ENCODE data around the gene BTBD19.
"Not testable (repeated sequence)": the region's sequence is repeated elsewhere in the genome, so short reads cannot be mapped to it uniquely, and the experiment has no call there.

The BTBD19 gene

DNA sequence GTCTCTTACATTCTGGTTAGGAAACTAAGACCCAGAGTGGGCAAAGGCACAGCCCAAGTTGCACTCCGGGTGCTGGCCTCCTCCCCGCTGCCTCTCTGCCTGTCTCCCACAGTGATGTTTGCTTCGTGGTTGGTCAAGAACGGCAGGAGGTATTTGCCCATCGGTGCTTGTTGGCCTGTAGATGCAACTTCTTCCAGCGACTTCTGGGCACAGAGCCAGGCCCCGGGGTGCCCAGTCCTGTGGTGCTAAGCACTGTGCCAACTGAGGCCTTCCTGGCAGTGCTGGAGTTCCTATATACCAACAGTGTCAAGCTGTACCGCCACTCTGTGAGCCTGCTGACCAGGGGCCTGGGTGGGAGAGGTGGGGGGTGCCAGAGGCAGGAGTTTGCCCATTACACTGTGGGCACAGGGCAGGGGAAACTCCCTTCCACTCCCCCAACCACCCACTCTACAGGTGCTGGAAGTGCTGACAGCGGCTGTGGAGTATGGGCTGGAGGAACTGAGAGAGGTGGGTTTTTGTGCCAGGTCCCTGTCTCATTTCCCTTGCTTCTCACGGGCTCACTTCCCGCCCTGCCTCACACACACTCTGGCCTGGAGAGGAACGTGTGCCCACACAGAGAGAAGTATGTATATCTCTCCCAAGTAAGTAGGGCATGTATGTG lies 1.9 kb downstream of the BTBD19 start:
- peak; percentile 34 for DNase-seq

- not testable (repeated sequence) for DNase-seq
These were observed 2.4 kb downstream of the BTBD19 start for GRCh38 chr1:44810762-44811105.

DNA sequence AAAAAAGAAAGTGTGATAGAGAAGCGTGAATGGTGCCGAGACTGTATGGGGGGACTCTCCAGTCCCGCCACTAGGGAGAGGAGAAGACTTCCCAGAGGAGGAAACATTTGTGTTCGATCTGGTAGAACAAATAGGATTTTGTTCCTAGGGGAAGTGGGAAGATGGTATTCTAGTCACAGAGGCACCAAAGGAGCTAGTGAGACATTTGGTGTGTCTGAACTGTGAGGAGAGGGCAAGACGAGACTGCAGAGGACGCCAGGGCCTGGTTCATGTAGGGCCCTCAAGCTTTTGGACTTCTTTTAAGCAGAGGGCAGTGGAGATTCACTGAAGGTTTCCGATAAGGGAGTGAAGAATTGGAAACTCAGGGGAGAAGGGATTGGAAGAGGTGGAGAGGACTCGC lies 2.9 kb downstream of the BTBD19 start:
- no peak for DNase-seq

- DNase-seq: no peak
These were observed 4.7 kb downstream of the BTBD19 start for GRCh38 chr1:44812822-44813543.

- not testable (repeated sequence) for DNase-seq
These were observed 7.6 kb downstream of the BTBD19 start for GRCh38 chr1:44815926-44816325.

DNA sequence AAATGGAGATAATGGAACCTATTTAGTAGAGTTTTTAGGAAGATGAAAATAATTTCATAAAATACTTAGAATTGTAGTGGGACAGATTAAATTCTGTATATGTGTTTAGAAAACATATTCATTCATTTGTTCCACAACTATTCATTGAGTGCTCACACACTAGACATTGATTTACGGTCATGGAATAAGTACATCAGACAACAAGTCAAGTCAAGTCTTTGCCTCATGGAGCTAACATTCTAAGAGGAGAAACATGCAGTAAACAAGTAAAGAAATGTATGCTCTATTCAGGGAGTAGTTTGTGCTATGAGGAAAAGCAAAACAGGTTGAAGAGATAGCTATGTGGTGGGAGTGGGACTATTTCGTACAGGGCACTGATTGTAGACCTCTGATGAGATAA lies 9.0 kb downstream of the BTBD19 start:
- DNase-seq: no peak

GRCh38 chr1:44817771-44818495 lies 9.6 kb downstream of the BTBD19 start:
- DNase-seq: no peak

DNA sequence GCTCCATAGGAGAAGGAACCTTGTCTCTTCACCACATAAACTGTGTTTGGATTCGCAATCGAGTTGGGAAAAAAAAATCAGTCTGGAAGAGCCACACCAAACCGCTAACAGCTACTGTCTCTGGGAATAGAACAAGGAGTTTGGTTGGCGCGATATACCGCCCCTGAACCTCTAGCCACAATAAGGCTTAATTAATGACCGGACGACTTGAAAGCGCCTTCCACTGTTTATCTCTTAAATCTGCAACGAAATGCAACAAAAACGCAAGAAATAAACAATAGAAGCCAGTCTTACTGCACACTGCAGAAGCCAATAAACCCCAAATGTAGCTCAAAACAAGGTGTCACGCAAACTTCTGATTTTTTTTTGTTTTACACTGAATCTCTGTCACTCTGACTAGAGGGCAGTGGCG lies 10.9 kb downstream of the BTBD19 start:
- DNase-seq: no peak

- DNase-seq: peak; percentile 71
These were observed 11.4 kb downstream of the BTBD19 start for GRCh38 chr1:44819608-44820327.

DNA sequence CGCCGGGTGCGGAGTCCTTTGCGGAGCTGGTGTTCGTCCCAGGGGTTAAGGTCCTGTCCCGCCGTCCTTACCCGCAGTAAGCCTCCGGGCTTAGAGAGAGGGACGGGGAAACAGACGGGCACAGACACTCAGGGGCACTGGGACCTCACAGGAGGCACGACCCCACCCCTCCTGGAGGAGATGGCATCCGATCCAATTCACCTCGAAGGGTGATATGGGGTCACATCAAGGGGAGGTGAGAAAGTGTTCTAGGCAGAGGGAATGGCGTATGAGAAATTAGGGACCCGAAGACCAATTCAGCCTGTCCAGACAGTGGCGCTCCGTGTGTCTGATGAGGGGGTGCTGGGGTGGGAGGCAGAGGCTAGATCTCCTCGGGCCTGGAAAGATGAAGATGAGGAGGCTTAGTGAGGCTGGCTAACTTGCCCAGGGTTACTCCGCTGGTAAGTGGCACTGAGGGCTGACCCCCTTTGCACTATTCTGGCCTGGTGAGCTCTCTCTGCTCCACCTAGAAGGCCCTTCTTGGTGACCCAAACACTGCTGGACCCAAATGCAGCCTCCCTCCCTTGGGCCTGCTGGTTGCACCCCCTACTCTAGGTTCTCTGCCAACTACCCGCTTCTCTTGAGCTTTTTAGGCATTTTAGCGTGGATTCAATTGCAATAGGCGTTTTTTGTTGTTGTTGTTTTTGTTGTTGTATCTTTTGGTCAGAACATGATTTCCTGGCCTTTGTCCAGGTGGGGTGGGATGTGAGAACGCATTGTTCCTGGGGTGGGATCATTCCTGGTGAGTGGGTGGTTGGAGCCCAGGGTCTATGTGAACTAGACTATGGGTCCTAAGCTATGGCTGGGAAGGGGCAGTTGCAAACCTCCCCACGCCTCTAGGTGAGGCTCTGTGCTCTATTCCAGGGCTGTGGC lies 12.3 kb downstream of the BTBD19 start:
- no peak for DNase-seq

DNA sequence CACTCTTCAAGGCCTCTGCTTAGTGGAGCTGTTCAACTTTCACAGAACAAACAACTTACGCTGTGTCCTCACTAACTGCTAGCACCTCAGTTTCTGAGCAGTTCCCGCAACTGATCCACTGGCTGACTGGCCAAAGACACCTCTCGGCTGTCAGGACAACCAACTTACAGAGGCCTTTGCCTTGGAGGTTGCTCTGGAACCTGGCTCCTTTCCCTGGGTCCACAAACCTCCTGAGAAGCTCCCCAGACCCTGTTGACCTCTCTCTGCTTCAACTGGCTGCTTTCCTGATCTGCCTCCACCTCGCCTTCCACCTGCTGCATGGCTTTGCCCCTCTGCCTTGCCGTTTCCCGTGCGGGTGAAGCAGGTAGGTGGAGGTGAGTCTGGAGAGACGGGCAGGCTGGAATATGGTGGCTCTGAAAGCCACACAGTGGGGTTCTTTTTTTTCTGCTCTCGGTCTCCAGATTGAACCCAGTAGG lies 13.0 kb downstream of the BTBD19 start:
- no peak for DNase-seq

- no peak for DNase-seq
These were observed 13.9 kb downstream of the BTBD19 start for GRCh38 chr1:44822131-44822701.

GRCh38 chr1:44822981-44823451 lies 14.7 kb downstream of the BTBD19 start:
- no peak for DNase-seq

DNA sequence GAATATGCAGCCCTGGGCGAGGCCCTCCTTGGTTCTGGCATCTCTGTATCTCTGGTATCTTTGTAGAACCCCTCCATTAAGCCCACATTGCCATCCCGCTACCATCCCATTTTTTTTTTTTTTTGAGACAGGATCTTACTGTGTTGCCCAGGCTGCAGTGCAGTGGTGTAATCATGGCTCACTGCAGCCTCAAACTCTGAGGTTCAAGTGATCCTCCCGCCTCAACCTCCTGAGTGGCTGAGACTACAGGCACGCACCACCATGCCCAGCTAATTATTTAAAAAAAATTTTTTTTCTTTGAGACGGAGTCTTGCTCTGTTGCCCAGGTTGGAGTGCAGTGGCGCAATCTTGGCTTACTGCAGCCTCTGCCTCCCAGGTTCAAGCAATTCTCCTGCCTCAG lies 16.1 kb downstream of the BTBD19 start:
- not testable (repeated sequence) for DNase-seq

GRCh38 chr1:44826375-44827196 lies 18.3 kb downstream of the BTBD19 start:
- no peak for DNase-seq

DNA sequence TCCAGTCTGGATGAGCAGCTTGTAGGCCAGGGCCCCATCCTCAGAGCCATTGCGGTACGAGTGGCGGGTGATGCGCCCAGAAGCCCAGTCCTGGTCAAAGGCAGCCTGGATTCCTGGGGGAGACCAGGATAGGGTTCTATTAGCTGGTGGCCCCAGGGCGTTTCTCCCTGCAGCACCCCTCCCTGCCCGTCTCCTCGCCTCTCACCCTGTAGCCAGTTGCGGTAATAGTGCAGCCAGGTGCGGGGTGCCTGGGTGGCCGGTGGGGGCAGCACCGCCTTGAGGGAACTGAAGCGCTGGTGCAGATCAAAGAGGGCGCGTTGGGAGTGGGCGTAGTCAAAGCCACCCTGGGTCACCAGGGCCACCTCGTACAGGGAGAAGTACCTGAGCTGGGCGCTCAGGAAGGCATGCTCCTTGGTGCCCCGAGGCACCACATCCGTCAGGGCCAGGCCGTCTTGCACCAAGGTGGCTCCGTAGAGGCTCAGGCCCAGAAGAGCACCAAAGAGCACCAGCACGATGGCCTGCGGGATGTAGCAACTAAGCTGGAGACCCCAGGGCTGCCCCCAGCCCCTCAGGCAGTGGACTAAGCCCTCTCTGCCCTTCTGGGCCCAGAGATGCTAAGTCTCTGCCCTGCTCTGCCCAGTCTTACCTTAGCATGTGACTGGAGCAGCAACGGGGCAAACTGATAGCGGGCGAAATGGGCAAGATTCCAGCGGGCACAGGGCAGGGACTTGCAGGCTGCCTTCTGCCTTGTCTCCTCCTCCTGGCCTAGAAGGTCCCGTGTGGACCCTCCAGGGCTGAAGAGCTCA lies 19.1 kb downstream of the BTBD19 start:
- DNase-seq: no peak

GRCh38 chr1:44828003-44828651 lies 19.8 kb downstream of the BTBD19 start:
- DNase-seq: no peak

DNA sequence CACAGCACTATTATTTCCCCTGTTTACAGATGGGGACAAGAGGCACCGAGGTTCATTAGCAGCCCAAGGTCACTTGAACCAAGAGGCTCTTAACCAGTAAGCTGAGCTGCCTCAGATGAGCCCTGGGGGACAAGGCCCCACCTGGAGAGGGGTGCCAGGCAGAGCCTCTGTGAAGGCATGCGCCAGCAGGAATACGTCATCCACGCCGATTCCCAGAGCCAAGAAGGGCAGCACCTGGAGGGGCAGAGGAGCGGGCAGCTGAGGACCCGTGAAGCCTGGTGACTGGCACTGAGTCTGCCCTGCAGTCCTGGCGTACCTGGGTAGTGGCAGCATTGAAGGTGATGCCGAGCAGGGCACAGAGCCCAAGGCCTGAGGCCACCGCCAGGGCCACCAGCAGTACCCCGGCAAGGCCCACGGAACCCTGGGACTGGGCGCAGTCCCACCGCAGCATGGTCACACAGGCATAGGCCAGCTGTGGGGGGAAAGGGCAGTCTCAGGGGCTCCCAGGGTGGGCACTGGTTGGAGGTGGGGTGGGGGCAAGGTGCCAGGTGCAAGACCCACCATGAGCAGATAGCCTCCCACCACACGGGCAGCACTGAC lies 20.6 kb downstream of the BTBD19 start:
- no peak for DNase-seq
